NOMO-1 (cell line): ENCODE results near the gene HGFAC.
"Not testable (repeated sequence)": the region's sequence is repeated elsewhere in the genome, so short reads cannot be mapped to it uniquely, and the experiment has no call there.

ENCODE experiments used
- DNase-seq, 2 experiments: peaks; one replicate each; lab custom pipeline; 2025; ENCODE audit not compliant: unreplicated experiment in 2 of 2; lab: John Stamatoyannopoulos, UW

Gene HGFAC

GRCh38 chr4:3459156-3459555, 17.4 kb downstream of the HGFAC start:
- not testable (repeated sequence) for DNase-seq

DNA sequence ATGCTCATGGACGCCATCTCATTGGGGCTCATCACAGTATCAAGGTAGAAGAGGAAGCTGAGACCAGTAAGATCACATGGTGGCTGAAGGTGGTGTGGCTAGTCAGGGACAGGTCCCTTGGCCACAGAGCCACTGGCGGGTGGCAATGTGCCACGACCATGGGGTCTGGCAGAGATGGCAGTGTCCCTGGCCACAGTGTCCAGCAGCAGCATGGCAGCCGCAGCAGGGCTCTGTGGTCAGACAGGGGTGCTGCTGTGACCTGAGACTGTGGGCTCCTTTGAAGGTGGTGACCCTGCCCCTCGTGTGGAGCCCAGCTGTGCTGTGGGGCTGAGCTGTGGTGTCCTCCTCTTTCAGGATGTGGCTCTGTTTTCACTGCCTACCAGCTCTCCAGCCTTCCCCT, 19.2 kb downstream of the HGFAC start:
- DNase-seq = no peak

DNA sequence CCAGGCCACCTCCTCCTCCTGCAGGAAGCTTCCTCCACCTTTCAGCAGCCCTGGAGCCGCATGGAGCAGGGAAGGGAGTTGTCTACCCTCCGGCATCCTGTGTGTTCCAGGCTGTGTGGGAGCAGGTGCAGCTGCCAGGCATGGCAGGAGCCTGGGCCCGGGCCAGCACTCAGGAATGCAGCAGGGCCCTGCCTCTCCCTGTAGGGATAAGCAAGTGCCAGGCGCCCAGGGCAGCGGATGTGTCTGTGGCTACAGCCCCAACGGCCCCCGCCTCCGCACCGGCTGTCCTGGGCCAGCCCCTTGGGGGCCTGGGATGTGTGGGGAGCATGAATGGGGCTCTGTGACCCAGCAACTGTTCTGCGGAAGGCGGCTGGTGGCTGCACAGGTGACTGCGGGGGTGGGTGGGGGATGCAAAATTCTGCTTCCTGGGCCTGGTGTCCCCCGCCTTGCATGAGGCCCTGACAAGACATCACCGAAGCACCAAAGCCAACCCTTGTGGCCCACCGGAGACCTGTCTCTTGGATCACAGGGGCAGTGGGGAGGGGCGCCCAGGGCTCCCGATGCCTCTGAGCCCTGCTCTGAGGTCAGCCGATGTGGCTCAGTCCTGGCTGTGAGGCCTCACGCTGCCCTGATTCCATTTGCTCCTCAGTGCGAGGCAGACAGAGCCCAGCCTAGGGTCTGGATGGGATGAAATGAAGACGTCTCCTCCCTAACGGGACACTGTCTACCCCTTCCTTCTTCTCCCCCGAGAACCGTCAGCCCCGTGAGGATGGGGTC, 19.9 kb downstream of the HGFAC start:
- no peak for DNase-seq

DNA sequence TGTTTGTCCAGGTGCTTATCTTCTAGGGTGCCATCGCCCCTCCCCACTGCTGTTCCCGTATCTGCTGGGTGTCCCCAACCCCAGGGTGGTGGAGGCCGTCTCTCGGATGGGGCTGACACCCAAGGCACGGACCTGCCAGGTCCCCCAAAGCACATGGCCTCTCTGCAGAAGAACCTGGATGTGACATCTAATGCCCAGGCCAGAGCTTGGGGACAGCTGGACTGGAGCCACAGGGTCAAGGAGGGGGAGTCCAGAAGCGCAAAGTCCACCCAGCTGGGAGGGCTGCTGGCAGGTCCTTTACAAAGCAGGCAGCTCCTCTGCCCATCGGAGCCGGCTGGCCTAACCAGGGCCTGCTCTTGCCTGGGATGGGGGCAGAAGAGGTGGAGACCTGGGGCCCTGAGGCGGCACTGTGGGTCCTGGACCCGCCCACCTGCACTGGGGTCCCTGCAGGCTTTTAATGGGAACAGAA, 20.6 kb downstream of the HGFAC start:
- DNase-seq = no peak

- DNase-seq = peak in 1 of 2 experiments; percentile 37
These were observed 21.1 kb downstream of the HGFAC start, which contains the start of gene DOK7 for GRCh38 chr4:3462790-3463415. DOK7 (plus strand) TSS chr4:3463306; CDS start chr4:3463376, 70 bp downstream.

- no peak for DNase-seq
These were observed 22.0 kb downstream of the HGFAC start for GRCh38 chr4:3463556-3464348.

GRCh38 chr4:3464349-3464905, 22.7 kb downstream of the HGFAC start:
- DNase-seq = no peak

GRCh38 chr4:3464911-3465697, 23.3 kb downstream of the HGFAC start:
- DNase-seq = no peak

DNA sequence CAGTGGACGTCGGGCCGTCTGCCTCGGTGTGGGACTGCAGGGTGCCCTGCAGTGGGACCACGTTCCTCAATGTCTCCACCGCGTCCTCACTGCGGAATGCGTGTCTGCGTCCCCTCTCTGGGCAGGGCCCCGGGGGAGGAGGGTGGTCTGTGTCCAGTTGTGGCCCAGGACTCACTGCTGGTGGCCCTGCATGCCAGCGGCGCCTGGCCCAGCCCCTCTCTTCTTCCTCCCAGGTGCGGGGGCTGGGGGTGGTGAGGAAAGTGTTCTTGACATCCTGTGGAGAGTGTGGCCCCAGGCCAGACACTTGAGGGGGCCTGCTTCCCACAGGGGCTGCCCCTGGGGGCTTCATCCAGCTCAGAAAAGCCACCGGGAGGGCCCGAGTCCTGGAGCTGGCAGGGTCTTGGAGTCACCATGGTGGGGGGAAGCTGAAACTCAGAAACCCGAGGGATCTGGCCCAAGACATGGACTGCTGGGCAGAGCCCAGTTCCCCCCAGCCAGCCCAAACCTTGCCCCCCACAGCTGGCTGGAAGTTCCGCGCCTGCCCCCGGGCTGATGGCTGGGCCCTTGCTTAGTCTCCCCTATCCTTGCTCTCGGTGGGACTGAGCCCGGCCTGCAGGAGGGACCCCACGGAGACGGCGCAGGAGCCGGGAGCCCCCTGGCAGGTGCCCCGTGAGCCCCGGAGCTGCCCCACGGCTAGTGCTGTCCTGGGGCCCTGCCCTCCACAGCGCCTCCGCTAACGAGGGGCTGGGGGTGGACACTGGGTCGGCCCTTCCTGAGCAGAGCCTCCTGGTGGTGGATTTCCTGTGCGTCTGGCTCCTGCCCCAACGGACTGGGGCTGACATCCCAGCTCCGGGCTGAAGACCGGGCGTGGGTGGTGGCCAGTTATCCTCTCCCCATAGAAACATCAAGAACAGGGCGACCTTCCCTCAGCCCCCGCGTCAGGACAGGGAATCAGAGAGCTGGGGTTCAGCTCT, 24.2 kb downstream of the HGFAC start:
- no peak for DNase-seq

GRCh38 chr4:3466691-3467600, 25.2 kb downstream of the HGFAC start:
- DNase-seq = no peak

DNA sequence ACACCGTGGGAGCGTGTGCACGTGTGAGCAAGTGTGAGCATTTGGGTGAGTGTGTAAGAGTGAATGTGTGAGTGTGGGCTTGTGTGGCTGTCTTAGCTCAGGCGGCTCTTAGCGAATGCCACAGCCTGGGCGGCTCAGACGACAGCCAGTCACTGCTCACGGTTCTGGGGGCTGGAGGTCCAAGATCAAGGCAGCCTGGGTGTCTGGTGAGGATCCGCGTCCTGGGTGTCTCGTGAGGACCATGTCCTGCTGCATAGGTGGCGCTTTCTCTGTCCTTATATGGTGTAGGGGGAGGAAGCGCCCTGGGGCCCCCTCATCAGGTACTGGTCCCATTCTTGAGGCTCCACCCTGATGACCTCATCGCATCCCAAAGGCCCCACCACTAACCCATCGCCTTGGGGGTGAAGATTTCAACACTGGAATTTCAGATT, 25.8 kb downstream of the HGFAC start:
- DNase-seq = no peak

DNA sequence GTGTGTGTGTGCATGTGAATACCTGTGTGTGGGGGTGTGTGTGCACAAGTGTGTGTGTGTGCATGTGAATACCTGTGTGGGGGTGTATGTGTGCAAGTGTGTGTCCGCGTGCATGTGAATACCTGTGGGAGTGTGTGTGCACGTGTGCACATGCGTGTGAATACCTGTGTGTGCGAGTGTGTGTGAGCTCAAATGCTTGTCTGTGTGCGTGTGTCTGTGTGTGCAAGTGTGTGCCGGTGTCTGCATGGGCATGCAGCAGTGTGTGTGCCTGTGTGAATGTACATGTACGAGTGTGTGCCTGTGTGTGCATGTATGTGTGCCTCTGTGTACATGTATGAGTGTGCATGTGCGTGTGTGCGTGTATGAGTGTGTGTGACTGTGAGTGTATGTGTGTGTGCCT, 26.4 kb downstream of the HGFAC start:
- no peak for DNase-seq

GRCh38 chr4:3468804-3469203, 27.0 kb downstream of the HGFAC start:
- DNase-seq = no peak

- no peak for DNase-seq
These were observed 27.8 kb downstream of the HGFAC start for GRCh38 chr4:3469386-3470243.

GRCh38 chr4:3470244-3471097, 28.7 kb downstream of the HGFAC start:
- DNase-seq = no peak

GRCh38 chr4:3471098-3471760, 29.5 kb downstream of the HGFAC start:
- no peak for DNase-seq
